Bronchial epithelial cell (primary cell): ENCODE data around the gene GNB1L. TPM values are rescaled to one million over a fixed set of nuclear protein-coding genes. Genes with fewer than 3 reads are reported as not detected.
A peak's percentile ranks its signal among the peaks of the same experiment; 100 is the strongest.

Source experiments
- DNase-seq: peaks from one replicate; pipeline ENCODE4 v3.0.0-alpha.2; 2010; ENCODE audit warnings: low read depth
- FAIRE-seq: peaks from 2 replicates; lab custom pipeline; 2011; peaks lifted over from hg19 to GRCh38; lab: Jason Lieb, UNC
- H3K27me3 ChIP-seq: 2 replicates; pipeline ENCODE4 v1.5.1; 2011; ENCODE audit warnings: low read length; ENCODE audit not compliant: control insufficient read depth, insufficient read depth
- H3K36me3 ChIP-seq: 2 replicates; pipeline ENCODE4 v1.5.1; 2011; ENCODE audit warnings: low read length; ENCODE audit not compliant: control insufficient read depth, insufficient read depth
- H3K4me3 ChIP-seq: 2 replicates; pipeline ENCODE4 v1.5.1; 2011; ENCODE audit warnings: mild to moderate bottlenecking, low read depth, low read length, control low read depth
- CTCF ChIP-seq: IDR thresholded peaks from 2 replicates; pipeline ENCODE4 v1.5.1; 2011; ENCODE audit warnings: mild to moderate bottlenecking, moderate library complexity, low read length, control low read depth, inconsistent platforms; ENCODE audit not compliant: insufficient read depth, severe bottlenecking
- total RNA-seq: library from RNA; depleted of rRNA; stranded (reverse); fragments of >200 nt; gene quantifications from 2 replicates; pipeline ENCODE4 v1.2.1, GENCODE V29; 2014

GNB1L gene
- total RNA-seq, 1 donor from 2014 or later: 7.6 TPM

DNA sequence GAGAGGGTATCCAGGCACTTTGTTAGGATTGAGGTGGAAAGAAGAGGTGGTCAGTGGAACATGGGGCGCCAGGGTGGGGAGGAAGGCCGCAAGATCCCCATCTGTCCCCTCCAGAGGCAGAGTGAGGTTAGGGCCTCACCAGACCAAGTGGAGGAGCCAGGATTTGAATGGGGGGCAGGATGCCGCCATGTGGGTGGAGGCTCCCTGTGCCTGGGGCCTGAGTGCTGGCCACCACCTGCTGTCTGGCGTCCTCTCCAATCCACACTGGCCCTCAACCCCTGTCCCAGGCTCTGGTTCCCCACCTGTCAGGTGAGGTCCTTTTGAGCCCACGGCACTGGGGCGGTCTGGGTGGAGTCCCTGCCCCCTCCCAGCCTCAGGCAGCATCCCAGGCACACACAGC is 111.6 kb downstream of the GNB1L start:
- H3K36me3 ChIP-seq: no peaks in the 10 kb centered on the region
- no peak for TF ChIP-seq CTCF
- FAIRE-seq: no peak

GRCh38 chr22:19742160-19743066 is 112.3 kb downstream of the GNB1L start:
- Histone ChIP-seq H3K4me3 (no peak overlapping the region), H3K27me3 (no peaks in the 10 kb centered on the region), H3K36me3 (no peaks in the 10 kb centered on the region)
- no peak for FAIRE-seq
- no peak for TF ChIP-seq CTCF
- no peak for DNase-seq

More for the DNA sequence above, 111.6 kb downstream of the GNB1L start:
- no peaks in the 10 kb centered on the region for H3K27me3 ChIP-seq
- no peak for DNase-seq
- no peak overlapping the region for H3K4me3 ChIP-seq

DNA sequence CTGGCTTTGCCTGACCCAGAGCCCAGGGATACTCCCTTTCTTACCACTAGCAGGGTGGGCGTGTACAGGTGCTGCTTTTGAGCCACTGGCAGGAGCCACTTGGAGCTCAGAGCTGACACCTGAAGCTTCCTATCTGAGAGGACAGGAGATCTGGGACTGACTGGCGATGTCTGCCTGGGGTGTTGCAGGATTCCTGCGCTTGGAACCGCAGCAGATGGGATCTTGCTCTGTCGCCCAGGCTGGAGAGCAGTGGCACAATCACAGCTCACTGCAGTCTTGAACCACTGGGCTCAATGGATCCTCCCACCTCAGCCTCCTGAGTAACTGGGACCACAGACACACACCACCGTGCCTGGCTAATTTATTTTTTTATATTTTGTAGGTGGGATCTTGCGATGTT is 113.6 kb downstream of the GNB1L start:
- H3K27me3 ChIP-seq: no peaks in the 10 kb centered on the region
- DNase-seq (no peak), FAIRE-seq (no peak)

GRCh38 chr22:19740586-19740985 is 114.1 kb downstream of the GNB1L start:
- no peak for FAIRE-seq

More for the DNA sequence above, 113.6 kb downstream of the GNB1L start:
- no peaks in the 10 kb centered on the region for H3K36me3 ChIP-seq
- no peak for TF ChIP-seq CTCF
- no peak overlapping the region for H3K4me3 ChIP-seq

GRCh38 chr22:19739911-19740449 is 114.7 kb downstream of the GNB1L start:
- TF ChIP-seq CTCF: no peak
- no peaks in the 10 kb centered on the region for H3K36me3 ChIP-seq
- no peaks in the 10 kb centered on the region for H3K27me3 ChIP-seq
- peak; percentile 23 for FAIRE-seq
- H3K4me3 ChIP-seq: no peak overlapping the region
- DNase-seq: no peak

More at GRCh38 chr22:19740586-19740985, 114.1 kb downstream of the GNB1L start:
- TF ChIP-seq CTCF: no peak
- Histone ChIP-seq H3K36me3 (no peaks in the 10 kb centered on the region), H3K4me3 (no peak overlapping the region), H3K27me3 (no peaks in the 10 kb centered on the region)
- DNase-seq: no peak
